ENCODE results near the gene RAPH1.

RAPH1 gene

DNA sequence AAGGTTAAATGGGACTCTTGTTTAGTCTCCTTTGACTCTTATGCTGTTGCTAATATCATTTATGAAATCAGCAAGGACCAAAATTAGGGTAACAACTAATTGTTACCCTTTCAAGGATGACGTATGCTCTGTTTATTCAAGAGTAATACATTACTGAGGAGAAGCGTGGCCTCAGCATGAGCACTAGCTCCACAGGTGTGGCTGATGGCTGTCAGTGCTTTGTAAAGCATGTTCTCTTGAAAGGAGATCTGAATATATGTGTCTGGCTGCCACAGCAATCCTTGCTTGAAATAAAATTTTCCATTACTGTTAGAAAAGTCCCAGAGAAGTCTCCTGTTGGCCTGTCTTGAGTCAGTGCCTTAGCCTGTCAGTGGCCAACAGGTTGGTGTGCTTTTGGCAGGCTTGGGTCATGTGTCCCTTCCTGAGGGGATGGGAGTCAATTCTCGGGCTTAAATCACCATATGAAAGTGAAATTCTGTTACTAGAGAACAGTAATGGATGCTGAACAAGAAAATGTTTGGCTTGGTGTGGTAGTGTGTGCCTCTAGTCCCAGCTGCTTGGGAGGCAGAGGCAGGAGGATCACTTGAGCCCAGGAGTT is 174.2 kb downstream of the RAPH1 start:
- no peak for DNase-seq

DNA sequence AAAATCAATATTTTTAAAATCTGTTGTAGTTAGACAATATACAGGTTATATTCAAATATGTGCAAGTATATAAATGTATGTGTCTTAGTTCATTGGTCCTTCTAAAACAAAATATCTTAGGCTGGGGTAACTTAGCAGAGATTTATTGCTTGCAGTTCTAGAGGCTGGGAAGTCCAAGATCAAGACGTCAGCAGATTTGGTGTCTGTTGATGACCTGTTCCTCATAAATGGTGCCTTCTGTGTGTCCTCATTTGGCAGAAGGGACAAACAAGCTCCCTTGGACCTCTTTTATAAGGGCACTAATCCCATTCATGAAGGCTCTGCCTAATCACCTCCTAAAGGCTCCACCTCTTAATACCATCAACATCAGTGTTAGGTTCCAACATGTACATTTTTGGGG is 175.7 kb downstream of the RAPH1 start:
- DNase-seq: no peak

DNA sequence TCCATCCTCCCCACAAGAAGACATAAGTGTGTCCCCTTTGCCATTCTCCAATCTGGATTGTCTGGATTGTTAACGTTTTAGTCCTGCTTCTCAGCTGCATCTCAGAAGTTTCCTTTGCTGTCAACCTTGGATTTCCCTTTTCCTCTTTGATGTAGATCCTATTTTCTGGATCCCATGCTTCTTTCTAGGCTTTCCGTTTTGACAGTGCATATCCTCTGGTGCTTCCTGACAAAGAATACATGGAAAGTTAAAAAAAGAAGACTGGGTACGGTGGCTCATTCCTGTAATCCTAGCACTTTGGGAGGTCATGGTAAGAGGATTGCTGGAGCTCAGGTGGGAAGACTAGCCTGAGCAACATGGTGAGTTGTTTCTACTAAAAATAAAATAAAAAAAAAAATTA is 180.1 kb downstream of the RAPH1 start:
- DNase-seq: no peak

DNA sequence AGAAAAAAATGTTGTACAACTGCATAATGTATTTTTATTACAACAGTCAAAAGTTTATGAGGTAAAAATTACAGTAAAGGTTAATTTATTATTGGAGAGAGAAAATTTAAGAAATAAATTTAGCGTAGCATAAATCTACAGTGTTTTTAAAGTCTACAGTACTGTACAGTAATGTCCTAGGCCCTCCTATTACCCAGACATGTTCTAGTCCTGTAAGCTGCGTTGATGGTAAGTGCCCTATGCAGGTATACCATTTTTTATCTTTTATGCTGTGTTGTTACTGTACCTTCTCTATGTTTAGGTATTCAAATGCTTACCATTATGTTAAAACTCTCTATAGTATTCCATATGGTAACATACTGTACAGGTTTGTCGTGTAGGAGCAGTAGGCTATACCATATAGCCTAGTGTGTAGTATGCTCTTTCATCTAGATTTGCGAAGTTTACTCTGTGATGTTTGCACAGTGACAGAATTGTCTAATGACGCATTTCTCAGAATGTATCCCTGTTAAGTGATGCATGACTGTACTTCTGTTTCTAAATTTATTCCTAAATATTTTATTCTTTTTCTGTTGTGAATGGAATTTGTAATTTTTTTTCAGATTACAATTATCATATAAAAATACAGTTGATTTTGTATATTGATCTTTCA is 182.4 kb downstream of the RAPH1 start:
- no peak for DNase-seq

DNA sequence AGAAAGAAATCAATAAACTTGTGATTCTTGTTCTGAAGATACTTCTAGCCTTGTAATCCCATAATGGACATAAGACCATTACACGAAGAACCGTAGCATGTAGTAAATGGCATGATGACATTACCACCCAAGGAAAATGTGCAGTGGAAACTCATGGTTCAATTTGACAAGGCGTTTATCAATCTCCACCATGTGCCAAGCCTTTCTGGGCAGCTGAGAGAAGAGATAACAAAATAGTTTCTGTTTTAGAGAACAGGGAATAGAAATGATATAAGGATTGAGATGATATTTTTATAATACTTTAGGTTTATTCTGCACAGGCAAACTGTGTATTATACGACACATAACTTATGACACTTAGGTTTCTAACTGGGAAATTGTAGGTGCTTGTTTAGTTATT is 187.7 kb downstream of the RAPH1 start:
- DNase-seq: no peak

DNA sequence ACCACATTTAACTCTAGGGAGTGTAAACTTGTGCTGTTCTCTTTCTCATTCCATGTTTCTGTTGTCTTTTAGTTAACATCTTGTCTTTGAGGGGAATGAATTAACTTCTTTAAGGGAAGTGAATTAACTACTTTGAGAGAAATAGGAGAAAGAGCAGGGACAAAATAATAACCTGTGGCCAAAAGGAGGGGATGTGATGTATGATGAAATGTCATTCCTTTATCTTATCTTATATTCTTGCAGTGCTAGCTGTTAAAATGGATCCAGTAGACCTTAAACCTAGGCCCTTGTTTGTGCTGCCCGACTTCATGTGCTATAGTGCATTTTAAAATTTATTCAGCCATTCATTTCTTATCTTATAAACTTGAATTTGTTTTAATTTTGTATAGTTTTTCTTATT is 188.5 kb downstream of the RAPH1 start:
- DNase-seq: no peak

DNA sequence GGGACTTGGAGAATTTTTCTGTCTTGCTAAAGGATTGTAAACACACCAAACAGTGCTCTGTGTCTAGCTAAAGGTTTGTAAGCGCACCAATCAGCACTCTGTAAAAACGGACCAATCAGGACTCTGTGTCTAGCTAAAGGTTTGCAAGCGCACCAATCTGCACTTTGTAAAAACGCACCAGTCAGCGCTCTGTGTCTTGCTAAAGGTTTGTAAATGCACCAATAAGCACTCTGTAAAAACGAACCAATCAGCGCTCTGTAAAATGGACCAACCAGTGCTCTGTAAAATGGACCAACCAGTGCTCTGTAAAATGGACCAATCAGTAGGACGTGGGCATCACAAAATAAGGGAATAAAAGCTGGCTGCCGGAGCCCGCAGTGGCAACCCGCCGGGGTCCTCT is 190.4 kb downstream of the RAPH1 start:
- DNase-seq: no peak

All from T-helper 1 cell (primary cell).